Endodermal cell (in vitro differentiated cells): Measurements from ENCODE around the gene CACNA2D2. TPM values are rescaled to one million over a fixed set of nuclear protein-coding genes. Genes with fewer than 3 reads are reported as not detected.

Source experiments
- DNase-seq: peaks from one replicate; pipeline ENCODE4 v3.0.0-alpha.2; 2017
- H3K27ac ChIP-seq: 2 replicates; pipeline ENCODE4 v1.5.1; 2013; ENCODE audit warnings: mild to moderate bottlenecking, low read depth, low read length, moderate library complexity
- H3K27me3 ChIP-seq: 2 replicates; pipeline ENCODE4 v1.6.1; 2013; ENCODE audit warnings: mild to moderate bottlenecking, low read length, moderate library complexity; ENCODE audit not compliant: insufficient read depth, control insufficient read depth, poor library complexity, severe bottlenecking
- H3K36me3 ChIP-seq: 2 replicates; pipeline ENCODE4 v1.7.0; 2013; ENCODE audit warnings: mild to moderate bottlenecking, low read length, moderate library complexity; ENCODE audit not compliant: control insufficient read depth, insufficient read depth
- H3K4me1 ChIP-seq: one replicate; pipeline ENCODE4 v1.7.0; 2013; ENCODE audit warnings: low read length; ENCODE audit not compliant: control insufficient read depth, insufficient read depth
- H3K4me3 ChIP-seq: 2 replicates; pipeline ENCODE4 v1.5.1; 2013; ENCODE audit warnings: mild to moderate bottlenecking, low read length, moderate library complexity
- H3K9ac ChIP-seq: 2 replicates; pipeline ENCODE4 v1.6.1; 2013; ENCODE audit warnings: mild to moderate bottlenecking, low read length, moderate library complexity; ENCODE audit not compliant: poor library complexity, severe bottlenecking; ENCODE audit errors: extremely low read depth
- H3K9me3 ChIP-seq: 2 replicates; pipeline ENCODE4 v1.6.1; 2013; ENCODE audit warnings: mild to moderate bottlenecking, low read length, moderate library complexity; ENCODE audit not compliant: control insufficient read depth
- H3K27ac Mint-ChIP-seq: 2 replicates; pipeline ENCODE4 v1.8.0; 2020; ENCODE audit warnings: mixed read lengths
- H3K27me3 Mint-ChIP-seq: 2 replicates; pipeline ENCODE4 v1.8.0; 2021; ENCODE audit warnings: mild to moderate bottlenecking, mixed read lengths; ENCODE audit not compliant: insufficient read depth
- H3K36me3 Mint-ChIP-seq: 2 replicates; pipeline ENCODE4 v1.8.0; 2020; ENCODE audit warnings: low read depth, mixed read lengths
- H3K4me1 Mint-ChIP-seq: 2 replicates; pipeline ENCODE4 v1.8.0; 2020; ENCODE audit warnings: mixed read lengths
- H3K4me3 Mint-ChIP-seq: 2 replicates; pipeline ENCODE4 v1.8.0; 2020; ENCODE audit warnings: mild to moderate bottlenecking, moderate library complexity, mixed read lengths
- H3K9me3 Mint-ChIP-seq: 2 replicates; pipeline ENCODE4 v1.8.0; 2020; ENCODE audit warnings: mild to moderate bottlenecking, mixed read lengths
- WGBS, 2 experiments: methylation state at CpG; one replicate each; pipeline versions ENCODE4 v1.1.5 to v1.1.7; 2013; ENCODE audit warnings: missing lambda C conversion rate in 2 of 2, mixed read lengths in 1 of 2; ENCODE audit not compliant: insufficient coverage in 1 of 2, insufficient read length in 1 of 2; 5-methylcytosine and 5-hydroxymethylcytosine counted together
- total RNA-seq, 2 donors: library from RNA; stranded (reverse); fragmentation: NEBNext Ultra II Directional in 1 of 2; extraction: Animal tissue kit (Norgen Biotek cat#: 25700) in 1 of 2; gene quantifications; 2 replicates in 1 of 2; 3 replicates in 1 of 2; pipeline ENCODE4 v1.2.1, GENCODE V29; 2021
- TF ChIP-seq, protein P1 (sequence below): fragments of 200-600 bp; sonication (generic); conservative IDR thresholded peaks from 2 replicates; pipeline ENCODE4 v1.5.0; 2021; ENCODE audit warnings: antibody characterized with exemption, mild to moderate bottlenecking

CACNA2D2 gene
- total RNA-seq, 2 donors from 2014 or later, result 17.6 to 20.7 TPM

- Histone ChIP-seq H3K9me3 (no peaks in the 10 kb centered on the region), H3K4me1 (peaks cover 7% of the 10 kb centered on the region), H3K9ac (no peak overlapping the region), H3K27ac (no peak overlapping the region), H3K27me3 (no peaks in the 10 kb centered on the region), H3K36me3 (no peaks in the 10 kb centered on the region), H3K4me3 (no peak overlapping the region)
- Mint-ChIP-seq H3K36me3 (no peaks in the 10 kb centered on the region), H3K4me3 (no peak overlapping the region), H3K27me3 (no peaks in the 10 kb centered on the region), H3K9me3 (no peaks in the 10 kb centered on the region), H3K27ac (no peak overlapping the region), H3K4me1 (peaks cover 7% of the 10 kb centered on the region)
- WGBS, 2 experiments, result 91 to 94% methylated on average over 6 of the region's 6 CpGs
- TF ChIP-seq, protein P1, sequence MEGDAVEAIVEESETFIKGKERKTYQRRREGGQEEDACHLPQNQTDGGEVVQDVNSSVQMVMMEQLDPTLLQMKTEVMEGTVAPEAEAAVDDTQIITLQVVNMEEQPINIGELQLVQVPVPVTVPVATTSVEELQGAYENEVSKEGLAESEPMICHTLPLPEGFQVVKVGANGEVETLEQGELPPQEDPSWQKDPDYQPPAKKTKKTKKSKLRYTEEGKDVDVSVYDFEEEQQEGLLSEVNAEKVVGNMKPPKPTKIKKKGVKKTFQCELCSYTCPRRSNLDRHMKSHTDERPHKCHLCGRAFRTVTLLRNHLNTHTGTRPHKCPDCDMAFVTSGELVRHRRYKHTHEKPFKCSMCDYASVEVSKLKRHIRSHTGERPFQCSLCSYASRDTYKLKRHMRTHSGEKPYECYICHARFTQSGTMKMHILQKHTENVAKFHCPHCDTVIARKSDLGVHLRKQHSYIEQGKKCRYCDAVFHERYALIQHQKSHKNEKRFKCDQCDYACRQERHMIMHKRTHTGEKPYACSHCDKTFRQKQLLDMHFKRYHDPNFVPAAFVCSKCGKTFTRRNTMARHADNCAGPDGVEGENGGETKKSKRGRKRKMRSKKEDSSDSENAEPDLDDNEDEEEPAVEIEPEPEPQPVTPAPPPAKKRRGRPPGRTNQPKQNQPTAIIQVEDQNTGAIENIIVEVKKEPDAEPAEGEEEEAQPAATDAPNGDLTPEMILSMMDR, result no peak
- no peak for DNase-seq
These were observed 119.7 kb downstream of the CACNA2D2 start for GRCh38 chr3:50383750-50384149.

GRCh38 chr3:50382722-50383121, 120.7 kb downstream of the CACNA2D2 start:
- TF ChIP-seq, protein P1, result no peak
- peaks cover 7% of the 10 kb centered on the region for H3K4me1 Mint-ChIP-seq
- no peak for DNase-seq
- Histone ChIP-seq H3K9ac (no peak overlapping the region), H3K9me3 (no peaks in the 10 kb centered on the region), H3K27me3 (no peaks in the 10 kb centered on the region), H3K36me3 (no peaks in the 10 kb centered on the region), H3K4me3 (no peak overlapping the region), H3K4me1 (peaks cover 7% of the 10 kb centered on the region), H3K27ac (no peak overlapping the region)
- H3K9me3 Mint-ChIP-seq, result no peaks in the 10 kb centered on the region
- no peaks in the 10 kb centered on the region for H3K27me3 Mint-ChIP-seq
- WGBS, 2 experiments, result 91 to 100% methylated on average over 1 to 12 of the region's 12 CpGs
- H3K27ac Mint-ChIP-seq, result no peak overlapping the region
- no peaks in the 10 kb centered on the region for H3K36me3 Mint-ChIP-seq
- no peak overlapping the region for H3K4me3 Mint-ChIP-seq

DNA sequence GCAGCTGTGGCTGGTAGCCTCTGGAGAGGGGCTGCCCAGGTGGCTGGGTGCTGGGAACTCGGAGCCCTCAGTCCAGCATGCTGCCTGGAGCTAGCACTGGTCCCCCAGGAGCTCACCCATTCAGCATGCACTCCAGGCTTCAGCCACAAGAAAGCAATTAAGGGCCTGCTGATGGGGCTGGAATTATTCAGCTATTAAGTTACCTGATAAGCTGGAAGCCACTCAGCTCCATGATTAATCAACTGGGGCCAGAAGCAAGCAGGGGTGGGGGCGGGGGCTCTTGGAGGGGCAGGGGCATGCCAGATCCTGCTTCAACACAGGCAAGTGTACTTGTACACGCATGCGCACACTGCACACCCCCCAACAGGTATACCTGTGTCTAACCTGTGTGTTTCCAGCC, 122.1 kb downstream of the CACNA2D2 start:
- Histone ChIP-seq H3K27ac (no peak overlapping the region), H3K4me3 (no peak overlapping the region), H3K9ac (no peak overlapping the region), H3K9me3 (no peaks in the 10 kb centered on the region), H3K27me3 (no peaks in the 10 kb centered on the region), H3K36me3 (no peaks in the 10 kb centered on the region), H3K4me1 (peaks cover 7% of the 10 kb centered on the region)
- H3K9me3 Mint-ChIP-seq, result no peaks in the 10 kb centered on the region
- TF ChIP-seq, protein P1, result no peak
- H3K36me3 Mint-ChIP-seq, result no peaks in the 10 kb centered on the region
- peaks cover 7% of the 10 kb centered on the region for H3K4me1 Mint-ChIP-seq
- WGBS, 2 experiments, result 90 to 100% methylated on average over 3 to 4 of the region's 4 CpGs
- DNase-seq, result no peak
- no peak overlapping the region for H3K4me3 Mint-ChIP-seq
- H3K27me3 Mint-ChIP-seq, result no peaks in the 10 kb centered on the region
- no peak overlapping the region for H3K27ac Mint-ChIP-seq
